T-cell (primary cell): Measurements from ENCODE around the gene UVRAG. TPM values are rescaled to one million over a fixed set of nuclear protein-coding genes. Genes with fewer than 3 reads are reported as not detected.

Source experiments
- ATAC-seq, 4 experiments: fragments of 200-7000 bp in 3 of 4; fragments of 150-1000 bp in 1 of 4; cut with Tn5 transposase; replicated peaks in 1 of 4; 1 replicate in 3 of 4; 2 replicates in 1 of 4; pipeline ENCODE4 v1.10.0; 2021; ENCODE audit warnings: moderate library complexity in 3 of 4, mild to moderate bottlenecking in 2 of 4, moderate number of reproducible peaks in 1 of 4
- CTCF ChIA-PET, 2 donors: fragments of 300-600 bp; sonication (Branson Sonifier 250); formaldehyde crosslinking; loops; one replicate each; lab custom pipeline; 2022; ENCODE audit warnings: antibody characterized with exemption in 2 of 2; lab: Charles Lee
- POLR2A ChIA-PET, 2 donors: fragments of 300-600 bp; sonication (Branson Sonifier 250); formaldehyde crosslinking; loops; one replicate each; lab custom pipeline; 2022; ENCODE audit warnings: antibody characterized with exemption in 2 of 2; lab: Charles Lee
- DNase-seq, 35 experiments: peaks; one replicate each; pipeline versions ENCODE4 v3.0.0 to v3.0.0-alpha.2; 2013 to 2023
- H3K27ac ChIP-seq: one replicate; pipeline ENCODE4 v1.5.1; 2013; ENCODE audit warnings: low read length
- H3K27me3 ChIP-seq, 2 experiments: replicated peaks in 1 of 2; 1 replicate in 1 of 2; 2 replicates in 1 of 2; pipeline versions ENCODE4 v1.6.1 to v1.7.0; 2013; ENCODE audit warnings: low read length in 1 of 2, mixed read lengths in 1 of 2; ENCODE audit not compliant: control insufficient read depth in 2 of 2, insufficient read depth in 2 of 2; ENCODE audit errors: extremely low read depth in 1 of 2
- H3K36me3 ChIP-seq, 2 donors: 1 replicate in 1 of 2; 2 replicates in 1 of 2; pipeline versions ENCODE4 v1.6.1 to v1.7.0; 2013; ENCODE audit warnings: low read length in 1 of 2; ENCODE audit not compliant: control insufficient read depth in 2 of 2, insufficient read depth in 1 of 2; ENCODE audit errors: extremely low read depth in 1 of 2
- H3K4me1 ChIP-seq, 2 experiments: 1 replicate in 1 of 2; 2 replicates in 1 of 2; pipeline versions ENCODE4 v1.6.1 to v1.7.0; 2013; ENCODE audit warnings: low read length in 2 of 2, mixed read lengths in 1 of 2; ENCODE audit not compliant: insufficient read depth in 2 of 2, control insufficient read depth in 1 of 2; ENCODE audit errors: extremely low read depth in 1 of 2
- H3K4me3 ChIP-seq, 2 donors: 1 replicate in 1 of 2; 2 replicates in 1 of 2; pipeline versions ENCODE4 v1.5.1 to v1.7.0; 2013; ENCODE audit warnings: mild to moderate bottlenecking in 2 of 2, low read length in 1 of 2, moderate library complexity in 1 of 2; ENCODE audit not compliant: control insufficient read depth in 1 of 2; ENCODE audit errors: extremely low read depth in 1 of 2
- H3K9me3 ChIP-seq: 2 replicates; pipeline ENCODE4 v1.7.0; 2013
- H3K27ac Mint-ChIP-seq, 2 donors: one replicate each; pipeline ENCODE4 v1.8.0; 2020 to 2021; ENCODE audit warnings: mild to moderate bottlenecking in 2 of 2, mixed read lengths in 2 of 2
- H3K27me3 Mint-ChIP-seq, 2 donors: one replicate each; pipeline ENCODE4 v1.8.0; 2021 to 2022; ENCODE audit warnings: mixed read lengths in 2 of 2
- H3K36me3 Mint-ChIP-seq: one replicate; pipeline ENCODE4 v1.8.0; 2021; ENCODE audit warnings: mixed read lengths
- H3K4me1 Mint-ChIP-seq, 3 donors: one replicate each; pipeline ENCODE4 v1.8.0; 2020 to 2022; ENCODE audit warnings: mixed read lengths in 3 of 3, mild to moderate bottlenecking in 1 of 3
- H3K4me3 Mint-ChIP-seq, 3 donors: one replicate each; pipeline ENCODE4 v1.8.0; 2020 to 2022; ENCODE audit warnings: mild to moderate bottlenecking in 3 of 3, mixed read lengths in 3 of 3, moderate library complexity in 3 of 3
- H3K9me3 Mint-ChIP-seq, 3 donors: one replicate each; pipeline ENCODE4 v1.8.0; 2020 to 2022; ENCODE audit warnings: mixed read lengths in 3 of 3
- WGBS: methylation state at CpG from one replicate; pipeline ENCODE4 v1.1.5; 2013; ENCODE audit warnings: missing lambda C conversion rate; ENCODE audit not compliant: insufficient coverage; 5-methylcytosine and 5-hydroxymethylcytosine counted together
- total RNA-seq, 35 experiments: library from RNA in 6 of 35; stranded (reverse) in 6 of 35; fragments of 120-200 nt in 1 of 35; gene quantifications; one replicate each; pipeline versions ENCODE4 v1.2.1 to v1.2.4 and lab custom pipeline; 2013 to 2026

The UVRAG gene
- total RNA-seq, 5 donors from 2014 or later (not counting 1 experiment from before 2014, with no cell fraction given) = 22.4 to 32.8 (median 27.6) TPM

DNA sequence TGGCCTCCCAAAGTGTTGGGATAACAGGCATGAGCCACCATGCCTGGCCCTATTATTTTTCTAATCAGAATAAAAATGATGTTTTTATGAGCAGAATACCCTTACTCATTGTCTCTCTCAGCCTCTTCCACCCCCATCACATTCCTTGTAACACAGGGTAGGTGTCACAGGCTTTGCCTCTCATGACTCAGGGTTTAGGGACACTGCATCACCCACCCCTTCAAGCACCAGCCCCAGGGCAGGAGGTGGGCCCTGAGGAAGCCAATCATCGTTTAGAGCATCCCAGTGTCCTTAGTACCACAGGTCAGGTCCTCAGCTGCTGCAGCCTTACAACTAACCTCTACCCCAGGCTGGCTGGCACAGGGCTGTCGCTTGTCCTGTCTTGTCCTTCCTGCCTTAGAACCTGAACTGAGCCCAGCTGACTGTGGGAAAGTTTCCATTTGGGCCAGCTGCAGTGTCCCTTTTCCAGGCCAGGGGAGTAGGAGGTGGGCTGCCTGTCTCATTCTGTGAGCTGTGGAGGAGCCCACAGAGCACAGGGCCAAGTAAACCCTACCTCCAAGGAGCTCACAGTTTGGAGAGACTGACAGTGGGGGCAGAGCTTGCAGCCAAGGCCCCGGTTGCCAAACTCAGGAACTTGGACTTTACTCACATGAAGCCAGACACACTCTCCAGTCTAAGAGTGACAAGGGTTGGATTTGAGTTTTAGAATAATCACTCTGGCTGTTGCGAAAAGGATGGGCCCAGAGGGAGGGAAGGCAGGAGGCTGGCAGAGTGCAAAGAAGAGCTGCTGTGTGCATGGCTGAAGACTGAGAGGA lies 19.5 kb upstream of the UVRAG start:
- no peak overlapping the region for H3K4me3 Mint-ChIP-seq
- no peaks in the 10 kb centered on the region for H3K9me3 Mint-ChIP-seq
- ChIA-PET CTCF (no interaction called here), POLR2A (no interaction called here)
- Histone ChIP-seq H3K27ac (no peak overlapping the region), H3K36me3 (no peaks in the 10 kb centered on the region), H3K27me3 (no peaks in the 10 kb centered on the region), H3K9me3 (no peaks in the 10 kb centered on the region), H3K4me1 (no peaks in the 10 kb centered on the region), H3K4me3 (no peak overlapping the region)
- H3K27me3 Mint-ChIP-seq = no peaks in the 10 kb centered on the region
- no peaks in the 10 kb centered on the region for H3K36me3 Mint-ChIP-seq
- H3K4me1 Mint-ChIP-seq = no peaks in the 10 kb centered on the region
- ATAC-seq (no peak), DNase-seq (no peak)
- WGBS = 90% methylated on average over 2 of the region's 4 CpGs
- no peak overlapping the region for H3K27ac Mint-ChIP-seq

DNA sequence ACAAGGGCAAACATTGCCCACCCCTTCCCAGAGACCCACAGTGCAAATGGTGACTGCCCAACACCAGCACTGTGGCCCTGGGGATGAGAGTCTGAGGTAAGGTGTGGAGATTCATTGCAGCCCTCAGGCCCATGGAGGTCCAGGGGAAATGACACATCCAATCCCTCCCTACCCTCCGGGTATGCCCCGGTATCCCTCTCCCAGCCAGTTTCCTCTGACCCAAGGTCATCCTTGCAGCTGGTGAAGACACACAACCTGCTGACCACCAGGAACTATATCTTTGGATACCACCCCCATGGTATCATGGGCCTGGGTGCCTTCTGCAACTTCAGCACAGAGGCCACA lies 18.9 kb upstream of the UVRAG start:
- H3K4me1 Mint-ChIP-seq = peaks cover 1 to 6% (median 3%) of the 10 kb centered on the region in 3 donors
- 100% methylated on average over 2 of the region's 2 CpGs for WGBS
- H3K27me3 Mint-ChIP-seq = no peaks in the 10 kb centered on the region
- H3K27me3 ChIP-seq = no peaks in the 10 kb centered on the region
- no peak overlapping the region for H3K4me3 ChIP-seq
- DNase-seq = no peak
- no peaks in the 10 kb centered on the region for H3K36me3 ChIP-seq
- ChIA-PET CTCF (no interaction called here), POLR2A (no interaction called here)
- H3K27ac Mint-ChIP-seq = no peak overlapping the region
- no peaks in the 10 kb centered on the region for H3K9me3 Mint-ChIP-seq
- peaks cover 0 to 3% of the 10 kb centered on the region in 2 experiments for H3K4me1 ChIP-seq
- no peaks in the 10 kb centered on the region for H3K36me3 Mint-ChIP-seq
- H3K27ac ChIP-seq = no peak overlapping the region
- no peak overlapping the region for H3K4me3 Mint-ChIP-seq
- no peak for ATAC-seq
- H3K9me3 ChIP-seq = no peaks in the 10 kb centered on the region

DNA sequence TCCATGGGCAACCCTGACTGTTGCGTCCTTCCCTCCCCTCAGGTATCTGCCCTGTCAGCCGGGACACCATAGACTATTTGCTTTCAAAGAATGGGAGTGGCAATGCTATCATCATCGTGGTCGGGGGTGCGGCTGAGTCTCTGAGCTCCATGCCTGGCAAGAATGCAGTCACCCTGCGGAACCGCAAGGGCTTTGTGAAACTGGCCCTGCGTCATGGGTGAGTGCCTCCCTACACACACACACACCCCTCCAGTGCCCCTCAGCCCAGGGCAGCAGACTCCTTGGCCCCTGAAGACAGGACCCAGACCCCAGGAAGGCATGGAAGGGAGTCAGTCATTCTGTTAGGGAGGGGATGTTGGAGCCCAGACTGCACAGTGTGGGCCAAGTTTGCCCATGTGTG lies 17.9 kb upstream of the UVRAG start:
- Mint-ChIP-seq H3K9me3 (no peaks in the 10 kb centered on the region), H3K4me1 (peaks cover 9 to 16% (median 11%) of the 10 kb centered on the region in 3 donors), H3K27ac (no peak overlapping the region), H3K27me3 (no peaks in the 10 kb centered on the region), H3K4me3 (no peak overlapping the region), H3K36me3 (no peaks in the 10 kb centered on the region)
- no peaks in the 10 kb centered on the region for H3K9me3 ChIP-seq
- no peak for ATAC-seq
- 75% methylated on average over 4 of the region's 8 CpGs for WGBS
- H3K4me1 ChIP-seq = peaks cover 5 to 13% of the 10 kb centered on the region in 2 experiments
- H3K4me3 ChIP-seq = no peak overlapping the region
- DNase-seq = no peak
- CTCF ChIA-PET = no interaction called here
- POLR2A ChIA-PET = no interaction called here
- no peak overlapping the region for H3K27ac ChIP-seq
- H3K27me3 ChIP-seq = no peaks in the 10 kb centered on the region
- no peaks in the 10 kb centered on the region for H3K36me3 ChIP-seq

DNA sequence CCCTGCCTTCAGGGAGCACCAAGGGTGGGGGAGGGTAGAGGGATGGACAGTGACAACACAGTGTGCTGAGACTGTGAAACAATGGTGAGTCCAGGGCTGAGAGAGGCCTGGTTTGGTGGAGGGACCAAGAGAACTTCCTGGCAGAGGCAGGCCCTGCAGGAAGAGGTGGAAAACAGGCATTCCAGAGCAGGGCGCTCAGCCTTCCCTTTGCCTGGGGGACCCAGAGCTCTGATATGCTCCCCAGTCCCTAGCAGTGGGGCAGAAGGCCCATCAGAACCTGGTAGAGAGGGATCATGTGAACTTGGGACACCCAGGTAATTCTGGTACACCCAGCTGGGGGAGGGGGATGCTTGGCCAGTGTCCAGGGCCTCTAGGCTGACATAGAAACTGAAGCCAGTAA lies 17.2 kb upstream of the UVRAG start:
- Mint-ChIP-seq H3K4me3 (no peak overlapping the region), H3K4me1 (peaks cover 11 to 18% (median 14%) of the 10 kb centered on the region in 3 donors), H3K27me3 (no peaks in the 10 kb centered on the region), H3K27ac (no peak overlapping the region), H3K9me3 (no peaks in the 10 kb centered on the region), H3K36me3 (no peaks in the 10 kb centered on the region)
- Histone ChIP-seq H3K9me3 (no peaks in the 10 kb centered on the region), H3K36me3 (no peaks in the 10 kb centered on the region), H3K4me3 (no peak overlapping the region), H3K4me1 (peaks cover 5 to 20% of the 10 kb centered on the region in 2 experiments), H3K27me3 (no peaks in the 10 kb centered on the region), H3K27ac (no peak overlapping the region)
- WGBS = 100% methylated on average over 1 of the region's 1 CpG
- no peak for ATAC-seq
- ChIA-PET POLR2A (no interaction called here), CTCF (no interaction called here)
- DNase-seq = no peak

DNA sequence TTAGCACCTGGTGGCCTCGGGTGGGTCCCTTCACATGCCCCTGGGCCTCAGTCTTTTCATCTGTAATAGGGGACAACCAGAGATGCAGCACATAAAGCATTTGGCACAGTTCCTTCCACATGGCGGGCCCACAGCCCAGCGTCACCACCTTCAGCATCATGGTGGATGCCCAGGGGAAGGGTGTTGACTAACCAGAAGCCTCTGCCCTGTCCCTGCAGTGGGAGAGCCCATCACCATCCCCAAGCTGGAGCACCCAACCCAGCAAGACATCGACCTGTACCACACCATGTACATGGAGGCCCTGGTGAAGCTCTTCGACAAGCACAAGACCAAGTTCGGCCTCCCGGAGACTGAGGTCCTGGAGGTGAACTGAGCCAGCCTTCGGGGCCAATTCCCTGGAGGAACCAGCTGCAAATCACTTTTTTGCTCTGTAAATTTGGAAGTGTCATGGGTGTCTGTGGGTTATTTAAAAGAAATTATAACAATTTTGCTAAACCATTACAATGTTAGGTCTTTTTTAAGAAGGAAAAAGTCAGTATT lies 14.8 kb upstream of the UVRAG start:
- DNase-seq = no peak
- Histone ChIP-seq H3K27me3 (no peaks in the 10 kb centered on the region), H3K9me3 (no peaks in the 10 kb centered on the region), H3K4me1 (peaks cover 5 to 24% of the 10 kb centered on the region in 2 experiments), H3K27ac (no peak overlapping the region), H3K4me3 (no peak overlapping the region), H3K36me3 (no peaks in the 10 kb centered on the region)
- no peaks in the 10 kb centered on the region for H3K36me3 Mint-ChIP-seq
- no peaks in the 10 kb centered on the region for H3K9me3 Mint-ChIP-seq
- ChIA-PET CTCF (interaction anchor here in 1 of 2 donors (0.8 kb wide), 1 partner anchor 68 kb away, joined by 4 read pairs; no protein-coding TSS in a partner anchor), POLR2A (no interaction called here)
- WGBS = 93% methylated on average over 6 of the region's 8 CpGs
- H3K4me1 Mint-ChIP-seq = peaks cover 11 to 22% (median 14%) of the 10 kb centered on the region in 3 donors
- no peak for ATAC-seq
- H3K27ac Mint-ChIP-seq = no peak overlapping the region
- H3K4me3 Mint-ChIP-seq = no peak overlapping the region
- H3K27me3 Mint-ChIP-seq = no peaks in the 10 kb centered on the region

DNA sequence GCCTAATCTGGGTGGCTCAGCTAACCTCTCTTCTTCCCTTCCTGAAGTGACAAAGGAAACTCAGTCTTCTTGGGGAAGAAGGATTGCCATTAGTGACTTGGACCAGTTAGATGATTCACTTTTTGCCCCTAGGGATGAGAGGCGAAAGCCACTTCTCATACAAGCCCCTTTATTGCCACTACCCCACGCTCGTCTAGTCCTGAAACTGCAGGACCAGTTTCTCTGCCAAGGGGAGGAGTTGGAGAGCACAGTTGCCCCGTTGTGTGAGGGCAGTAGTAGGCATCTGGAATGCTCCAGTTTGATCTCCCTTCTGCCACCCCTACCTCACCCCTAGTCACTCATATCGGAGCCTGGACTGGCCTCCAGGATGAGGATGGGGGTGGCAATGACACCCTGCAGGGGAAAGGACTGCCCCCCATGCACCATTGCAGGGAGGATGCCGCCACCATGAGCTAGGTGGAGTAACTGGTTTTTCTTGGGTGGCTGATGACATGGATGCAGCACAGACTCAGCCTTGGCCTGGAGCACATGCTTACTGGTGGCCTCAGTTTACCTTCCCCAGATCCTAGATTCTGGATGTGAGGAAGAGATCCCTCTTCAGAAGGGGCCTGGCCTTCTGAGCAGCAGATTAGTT lies 14.2 kb upstream of the UVRAG start:
- POLR2A ChIA-PET = no interaction called here
- H3K27ac Mint-ChIP-seq = no peak overlapping the region
- CTCF ChIA-PET = interaction anchor here (2.9 to 4.2 kb wide), 2 partner anchors 66 to 67 kb away, joined by 26 to 45 read pairs; no protein-coding TSS in a partner anchor

More for the DNA sequence above, 14.2 kb upstream of the UVRAG start:
- Histone ChIP-seq H3K9me3 (no peaks in the 10 kb centered on the region), H3K27me3 (no peaks in the 10 kb centered on the region), H3K27ac (no peak overlapping the region), H3K4me1 (peaks cover 5 to 24% of the 10 kb centered on the region in 2 experiments), H3K4me3 (no peak overlapping the region), H3K36me3 (no peaks in the 10 kb centered on the region)
- Mint-ChIP-seq H3K4me3 (no peak overlapping the region), H3K4me1 (peaks cover 11 to 22% (median 14%) of the 10 kb centered on the region in 3 donors), H3K9me3 (no peaks in the 10 kb centered on the region), H3K27me3 (no peaks in the 10 kb centered on the region), H3K36me3 (no peaks in the 10 kb centered on the region)
- WGBS = no CpG with 5 or more reads among the region's 6 CpGs
- ATAC-seq (no peak), DNase-seq (no peak)
